SK-N-SH (cell line): ENCODE measurements around the gene SLC7A1. TPM values are rescaled to one million over a fixed set of nuclear protein-coding genes. Genes with fewer than 3 reads are reported as not detected.

Experiments
- CTCF ChIA-PET: fragments of 300-600, 350-600 bp; formaldehyde crosslinking; extraction: SDS; loops from one replicate; lab custom pipeline; 2021; lab: Yijun Ruan, JAX
- POLR2A ChIA-PET: fragments of 350-600 bp; sonication (Branson Sonifier 250); formaldehyde crosslinking; extraction: SDS; loops from one replicate; lab custom pipeline; 2020; ENCODE audit warnings: antibody characterized with exemption, inconsistent platforms; lab: Yijun Ruan, JAX
- DNase-seq: peaks from one replicate; pipeline ENCODE4 v3.0.0; 2012
- H2AFZ ChIP-seq: fragments of 200-600 bp; sonication (generic); 2 replicates; pipeline ENCODE4 v1.8.1; 2016; ENCODE audit warnings: antibody characterized with exemption, mild to moderate bottlenecking, low read depth
- H3F3A ChIP-seq: fragments of 200-600 bp; sonication (generic); replicated peaks from 2 replicates; pipeline ENCODE3; 2016; ENCODE audit warnings: antibody characterized with exemption, mild to moderate bottlenecking; ENCODE audit not compliant: insufficient read depth
- H3K27ac ChIP-seq, 2 experiments: fragments of 200-500 bp in 1 of 2; fragments of 200-600 bp in 1 of 2; sonication (Bioruptor generic) in 1 of 2; sonication (generic), shearing (Covaris generic) in 1 of 2; 2 replicates each; pipeline versions ENCODE4 v1.5.1 to v1.6.1; 2014 to 2016; ENCODE audit warnings: low read depth in 2 of 2, inconsistent platforms in 1 of 2, low read length in 1 of 2, mild to moderate bottlenecking in 1 of 2, mixed read lengths in 1 of 2
- H3K27me3 ChIP-seq: fragments of 200-600 bp; sonication (generic), shearing (Covaris generic); 2 replicates; pipeline ENCODE4 v1.6.1; 2016; ENCODE audit warnings: mixed run types; ENCODE audit not compliant: insufficient read depth
- H3K36me3 ChIP-seq, 2 experiments: fragments of 200-500 bp in 1 of 2; fragments of 200-600 bp in 1 of 2; sonication (Bioruptor generic) in 1 of 2; sonication (generic) in 1 of 2; replicated peaks in 1 of 2; 2 replicates each; pipeline versions ENCODE3 to v1.5.1; 2014 to 2016; ENCODE audit warnings: low read length in 1 of 2, mild to moderate bottlenecking in 1 of 2; ENCODE audit not compliant: insufficient read depth in 2 of 2, control insufficient read depth in 1 of 2
- H3K4me1 ChIP-seq, 2 experiments: fragments of 200-500 bp in 1 of 2; fragments of 200-600 bp in 1 of 2; sonication (Bioruptor generic) in 1 of 2; sonication (generic), shearing (Covaris generic) in 1 of 2; 2 replicates each; pipeline versions ENCODE4 v1.5.1 to v1.6.1; 2014 to 2016; ENCODE audit warnings: low read depth in 1 of 2, low read length in 1 of 2, mixed run types in 1 of 2; ENCODE audit not compliant: insufficient read depth in 2 of 2, control insufficient read depth in 1 of 2
- H3K4me2 ChIP-seq: fragments of 200-600 bp; sonication (generic), shearing (Covaris generic); 2 replicates; pipeline ENCODE4 v1.6.1; 2017; ENCODE audit warnings: mixed run types
- H3K4me3 ChIP-seq, 2 experiments: fragments of 200-500 bp in 1 of 2; fragments of 200-600 bp in 1 of 2; sonication (Bioruptor generic) in 1 of 2; sonication (generic), shearing (Covaris generic) in 1 of 2; 2 replicates each; pipeline versions ENCODE4 v1.5.1 to v1.8.1; 2014 to 2016; ENCODE audit warnings: low read depth in 2 of 2, inconsistent platforms in 1 of 2, low read length in 1 of 2, mild to moderate bottlenecking in 1 of 2, mixed read lengths in 1 of 2, moderate library complexity in 1 of 2
- H3K79me2 ChIP-seq: fragments of 200-600 bp; sonication (generic); 2 replicates; pipeline ENCODE4 v1.8.1; 2017; ENCODE audit warnings: mild to moderate bottlenecking; ENCODE audit not compliant: insufficient read depth
- H3K9ac ChIP-seq: fragments of 200-600 bp; sonication (generic); 2 replicates; pipeline ENCODE4 v1.6.1; 2017; ENCODE audit warnings: mixed run types
- H3K9me2 ChIP-seq: fragments of 200-600 bp; sonication (generic); 2 replicates; pipeline ENCODE4 v1.6.1; 2017; ENCODE audit warnings: mixed run types
- H3K9me3 ChIP-seq: fragments of 200-600 bp; sonication (generic); 2 replicates; pipeline ENCODE4 v1.6.1; 2017; ENCODE audit warnings: mixed run types, mild to moderate bottlenecking, moderate library complexity
- H4K20me1 ChIP-seq: fragments of 200-600 bp; sonication (generic); 2 replicates; pipeline ENCODE4 v1.6.1; 2017; ENCODE audit warnings: mild to moderate bottlenecking, mixed run types; ENCODE audit not compliant: insufficient read depth
- ELF1 ChIP-seq: IDR thresholded peaks from 2 replicates; pipeline ENCODE4 v1.4.0; 2012
- EP300 ChIP-seq, 2 experiments: IDR thresholded peaks; 2 replicates each; pipeline versions ENCODE4 v1.4.0 to v1.6.1; 2012; ENCODE audit warnings: borderline replicate concordance in 1 of 2, low read depth in 1 of 2, low read length in 1 of 2
- FOXJ3 ChIP-seq: sonication (generic); formaldehyde crosslinking; IDR thresholded peaks from 2 replicates; pipeline ENCODE4 v1.5.1; 2020; ENCODE audit warnings: mild to moderate bottlenecking, missing genetic modification reagents
- MEF2A ChIP-seq: IDR thresholded peaks from 2 replicates; pipeline ENCODE4 v1.4.0; 2012; ENCODE audit warnings: low read depth, borderline replicate concordance
- NFIC ChIP-seq: IDR thresholded peaks from 2 replicates; pipeline ENCODE4 v1.4.0; 2012; ENCODE audit warnings: borderline replicate concordance
- POLR2AphosphoS5 ChIP-seq: IDR thresholded peaks from 2 replicates; pipeline ENCODE4 v1.6.1; 2012; ENCODE audit warnings: low read depth, low read length
- RCOR1 ChIP-seq: fragments of 150-350 bp; IDR thresholded peaks from 2 replicates; pipeline ENCODE4 v1.6.1; 2017; ENCODE audit warnings: antibody characterized with exemption, low read length
- RXRA ChIP-seq: IDR thresholded peaks from 2 replicates; pipeline ENCODE4 v1.4.0; 2012; ENCODE audit warnings: low read depth, mild to moderate bottlenecking, borderline replicate concordance
- TEAD4 ChIP-seq: IDR thresholded peaks from 2 replicates; pipeline ENCODE4 v1.4.0; 2012; ENCODE audit warnings: mild to moderate bottlenecking, borderline replicate concordance; ENCODE audit not compliant: insufficient read depth
- WGBS: methylation state at CpG from one replicate; pipeline ENCODE4 v1.1.6; 2017; ENCODE audit warnings: low lambda C conversion rate; 5-methylcytosine and 5-hydroxymethylcytosine counted together
- polyA plus RNA-seq, 3 experiments: library from polyadenylated mRNA; depleted of rRNA; stranded (reverse); fragments of >200 nt; gene quantifications; 2 replicates each; pipeline ENCODE4 v1.2.3, GENCODE V29; 2012
- TF ChIP-seq, protein P1 (sequence below): fragments of 200-600 bp; sonication (generic); IDR thresholded peaks from 2 replicates; pipeline ENCODE4 v1.6.1; 2017; ENCODE audit warnings: antibody characterized with exemption, mild to moderate bottlenecking, moderate library complexity
- TF ChIP-seq, protein P2 (sequence below): IDR thresholded peaks from 2 replicates; pipeline ENCODE4 v1.6.1; 2012; ENCODE audit warnings: mild to moderate bottlenecking, low read depth, low read length, moderate library complexity
- TF ChIP-seq, protein P3 (sequence below): IDR thresholded peaks from 2 replicates; pipeline ENCODE4 v1.4.0; 2012; ENCODE audit warnings: low read depth, borderline replicate concordance

Gene SLC7A1
- polyA plus RNA-seq, 1 of the 3 experiments (the other 2 are of a cell fraction): 14.0 TPM

DNA sequence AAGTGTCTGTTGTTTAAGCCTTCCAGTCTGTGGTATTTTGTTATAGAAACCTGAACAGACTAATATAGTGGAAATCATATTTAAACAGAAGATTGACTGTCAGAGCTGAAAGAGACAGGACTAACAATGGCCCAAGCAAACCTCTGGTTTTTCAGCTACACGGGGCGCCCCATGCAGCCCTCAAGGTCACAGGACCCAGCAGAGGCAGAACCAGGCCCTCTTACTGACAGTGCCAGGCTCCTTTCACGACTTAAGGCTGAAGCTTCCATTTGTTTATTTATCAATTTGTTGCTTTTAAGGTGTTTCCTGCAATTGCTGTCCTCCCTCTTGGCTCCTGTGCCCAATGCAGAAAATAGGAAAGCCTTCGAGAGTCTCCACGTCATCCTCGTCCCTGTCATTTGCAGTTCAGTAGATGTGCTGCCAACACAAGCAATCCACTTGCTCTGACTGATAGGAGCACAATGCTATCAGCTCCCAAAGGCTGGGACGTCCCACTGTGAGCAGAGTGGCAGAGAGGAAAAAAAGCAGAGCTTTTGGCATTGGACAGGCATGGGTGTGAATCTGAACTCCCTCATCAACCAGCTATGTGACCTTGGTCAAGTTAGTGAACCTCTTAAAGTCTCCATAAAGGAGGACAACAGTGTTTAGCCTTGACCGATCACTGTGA is 10.5 kb upstream of the SLC7A1 start (continued):
- TF ChIP-seq, protein P1, sequence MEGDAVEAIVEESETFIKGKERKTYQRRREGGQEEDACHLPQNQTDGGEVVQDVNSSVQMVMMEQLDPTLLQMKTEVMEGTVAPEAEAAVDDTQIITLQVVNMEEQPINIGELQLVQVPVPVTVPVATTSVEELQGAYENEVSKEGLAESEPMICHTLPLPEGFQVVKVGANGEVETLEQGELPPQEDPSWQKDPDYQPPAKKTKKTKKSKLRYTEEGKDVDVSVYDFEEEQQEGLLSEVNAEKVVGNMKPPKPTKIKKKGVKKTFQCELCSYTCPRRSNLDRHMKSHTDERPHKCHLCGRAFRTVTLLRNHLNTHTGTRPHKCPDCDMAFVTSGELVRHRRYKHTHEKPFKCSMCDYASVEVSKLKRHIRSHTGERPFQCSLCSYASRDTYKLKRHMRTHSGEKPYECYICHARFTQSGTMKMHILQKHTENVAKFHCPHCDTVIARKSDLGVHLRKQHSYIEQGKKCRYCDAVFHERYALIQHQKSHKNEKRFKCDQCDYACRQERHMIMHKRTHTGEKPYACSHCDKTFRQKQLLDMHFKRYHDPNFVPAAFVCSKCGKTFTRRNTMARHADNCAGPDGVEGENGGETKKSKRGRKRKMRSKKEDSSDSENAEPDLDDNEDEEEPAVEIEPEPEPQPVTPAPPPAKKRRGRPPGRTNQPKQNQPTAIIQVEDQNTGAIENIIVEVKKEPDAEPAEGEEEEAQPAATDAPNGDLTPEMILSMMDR: no peak
- TF ChIP-seq NFIC (no peak), TEAD4 (no peak)
- TF ChIP-seq, all 33 proteins: peak for 0

DNA sequence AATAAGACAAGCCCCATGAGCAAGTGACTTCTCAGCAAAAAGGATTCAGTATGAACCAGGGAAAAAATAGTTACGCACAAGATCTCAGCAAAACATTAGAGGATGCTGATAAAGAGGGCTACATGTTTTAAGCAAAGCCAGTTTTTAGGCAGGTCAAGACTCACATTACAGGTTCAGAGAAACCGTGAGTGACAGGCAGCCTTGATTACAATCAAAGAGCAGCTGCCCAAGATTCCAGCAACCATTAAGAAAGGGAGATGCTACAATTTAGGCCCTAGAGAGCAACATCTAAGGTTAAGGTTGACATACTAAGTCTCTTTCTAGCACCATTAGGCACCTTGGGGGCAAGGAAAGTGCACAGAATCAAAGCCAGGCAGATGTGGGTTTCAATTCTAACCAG is 2.8 kb upstream of the SLC7A1 start:
- no peak for DNase-seq
- H3K79me2 ChIP-seq: peaks cover 20% of the 10 kb centered on the region

More for the DNA sequence above, 2.8 kb upstream of the SLC7A1 start:
- ChIA-PET POLR2A (no interaction called here), CTCF (interaction anchor here (1.0 to 1.4 kb wide), 2 partner anchors 91 to 294 kb away, joined by 3 to 4 read pairs; no protein-coding TSS in a partner anchor)
- Histone ChIP-seq H3K36me3 (no peaks in the 10 kb centered on the region), H3K9me2 (no peaks in the 10 kb centered on the region), H3F3A (peaks cover 10% of the 10 kb centered on the region), H3K27ac (no peak overlapping the region), H3K27me3 (no peaks in the 10 kb centered on the region), H2AFZ (no peak overlapping the region), H3K4me2 (no peak overlapping the region), H3K4me1 (peaks cover 0 to 10% of the 10 kb centered on the region in 2 experiments; a peak in 3 of 4 replicates), H3K9ac (no peak overlapping the region), H3K4me3 (no peak overlapping the region), H3K9me3 (no peaks in the 10 kb centered on the region), H4K20me1 (no peaks in the 10 kb centered on the region)
- no peak for TF ChIP-seq POLR2AphosphoS5
- no peak for TF ChIP-seq RXRA
- TF ChIP-seq ELF1: no peak
- no peak for TF ChIP-seq TEAD4
- TF ChIP-seq, protein P2, sequence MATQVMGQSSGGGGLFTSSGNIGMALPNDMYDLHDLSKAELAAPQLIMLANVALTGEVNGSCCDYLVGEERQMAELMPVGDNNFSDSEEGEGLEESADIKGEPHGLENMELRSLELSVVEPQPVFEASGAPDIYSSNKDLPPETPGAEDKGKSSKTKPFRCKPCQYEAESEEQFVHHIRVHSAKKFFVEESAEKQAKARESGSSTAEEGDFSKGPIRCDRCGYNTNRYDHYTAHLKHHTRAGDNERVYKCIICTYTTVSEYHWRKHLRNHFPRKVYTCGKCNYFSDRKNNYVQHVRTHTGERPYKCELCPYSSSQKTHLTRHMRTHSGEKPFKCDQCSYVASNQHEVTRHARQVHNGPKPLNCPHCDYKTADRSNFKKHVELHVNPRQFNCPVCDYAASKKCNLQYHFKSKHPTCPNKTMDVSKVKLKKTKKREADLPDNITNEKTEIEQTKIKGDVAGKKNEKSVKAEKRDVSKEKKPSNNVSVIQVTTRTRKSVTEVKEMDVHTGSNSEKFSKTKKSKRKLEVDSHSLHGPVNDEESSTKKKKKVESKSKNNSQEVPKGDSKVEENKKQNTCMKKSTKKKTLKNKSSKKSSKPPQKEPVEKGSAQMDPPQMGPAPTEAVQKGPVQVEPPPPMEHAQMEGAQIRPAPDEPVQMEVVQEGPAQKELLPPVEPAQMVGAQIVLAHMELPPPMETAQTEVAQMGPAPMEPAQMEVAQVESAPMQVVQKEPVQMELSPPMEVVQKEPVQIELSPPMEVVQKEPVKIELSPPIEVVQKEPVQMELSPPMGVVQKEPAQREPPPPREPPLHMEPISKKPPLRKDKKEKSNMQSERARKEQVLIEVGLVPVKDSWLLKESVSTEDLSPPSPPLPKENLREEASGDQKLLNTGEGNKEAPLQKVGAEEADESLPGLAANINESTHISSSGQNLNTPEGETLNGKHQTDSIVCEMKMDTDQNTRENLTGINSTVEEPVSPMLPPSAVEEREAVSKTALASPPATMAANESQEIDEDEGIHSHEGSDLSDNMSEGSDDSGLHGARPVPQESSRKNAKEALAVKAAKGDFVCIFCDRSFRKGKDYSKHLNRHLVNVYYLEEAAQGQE: no peak
- TF ChIP-seq RCOR1: no peak
- no peak for TF ChIP-seq FOXJ3 (CRISPR knock-in tag)
- TF ChIP-seq EP300 (IDR thresholded peaks at IDR 0.05; ENCODE audit: borderline replicate concordance in 1 of 2, low read depth in 1 of 2, low read length in 1 of 2): no peak
- no peak for TF ChIP-seq MEF2A
- TF ChIP-seq, protein P3, sequence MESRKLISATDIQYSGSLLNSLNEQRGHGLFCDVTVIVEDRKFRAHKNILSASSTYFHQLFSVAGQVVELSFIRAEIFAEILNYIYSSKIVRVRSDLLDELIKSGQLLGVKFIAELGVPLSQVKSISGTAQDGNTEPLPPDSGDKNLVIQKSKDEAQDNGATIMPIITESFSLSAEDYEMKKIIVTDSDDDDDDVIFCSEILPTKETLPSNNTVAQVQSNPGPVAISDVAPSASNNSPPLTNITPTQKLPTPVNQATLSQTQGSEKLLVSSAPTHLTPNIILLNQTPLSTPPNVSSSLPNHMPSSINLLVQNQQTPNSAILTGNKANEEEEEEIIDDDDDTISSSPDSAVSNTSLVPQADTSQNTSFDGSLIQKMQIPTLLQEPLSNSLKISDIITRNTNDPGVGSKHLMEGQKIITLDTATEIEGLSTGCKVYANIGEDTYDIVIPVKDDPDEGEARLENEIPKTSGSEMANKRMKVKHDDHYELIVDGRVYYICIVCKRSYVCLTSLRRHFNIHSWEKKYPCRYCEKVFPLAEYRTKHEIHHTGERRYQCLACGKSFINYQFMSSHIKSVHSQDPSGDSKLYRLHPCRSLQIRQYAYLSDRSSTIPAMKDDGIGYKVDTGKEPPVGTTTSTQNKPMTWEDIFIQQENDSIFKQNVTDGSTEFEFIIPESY: no peak
- WGBS: 90% methylated on average over 2 of the region's 2 CpGs
